SK-N-MC (cell line): Measurements from ENCODE around the gene SMYD3.

Source experiments
- DNase-seq: peaks from one replicate; pipeline ENCODE4 v3.0.0-alpha.2; 2011; ENCODE audit warnings: low read depth, low spot score
- H3K27ac ChIP-seq: fragments of 200-600 bp; sonication (generic); 2 replicates; pipeline ENCODE4 v1.5.1; 2016; ENCODE audit warnings: mixed run types
- H3K36me3 ChIP-seq: fragments of 200-600 bp; sonication (generic); 2 replicates; pipeline ENCODE4 v1.6.1; 2017; ENCODE audit warnings: antibody characterized with exemption, low read length, mixed read lengths; ENCODE audit not compliant: insufficient read depth
- H3K4me3 ChIP-seq: fragments of 200-600 bp; sonication (generic); 2 replicates; pipeline ENCODE4 v1.5.1; 2016
- H3K9ac ChIP-seq: fragments of 200-600 bp; sonication (generic); 2 replicates; pipeline ENCODE4 v1.8.0; 2017; ENCODE audit warnings: mixed run types, mixed read lengths; ENCODE audit not compliant: insufficient read length
- H3K9me3 ChIP-seq: fragments of 200-600 bp; sonication (generic); 2 replicates; pipeline ENCODE4 v1.6.1; 2017; ENCODE audit warnings: low read depth, mild to moderate bottlenecking, antibody characterized with exemption, low read length, moderate library complexity, mixed read lengths
- EZH2 ChIP-seq: fragments of 200-600 bp; sonication (generic); IDR thresholded peaks from one replicate; pipeline ENCODE4 v1.6.1; 2017; ENCODE audit warnings: antibody characterized with exemption
- FOXP2 ChIP-seq: optimal IDR thresholded peaks from 2 replicates; pipeline ENCODE3; 2011; ENCODE audit warnings: mild to moderate bottlenecking, moderate library complexity; ENCODE audit not compliant: insufficient read depth; ENCODE audit errors: extremely low read length, control extremely low read depth
- POLR2AphosphoS5 ChIP-seq: IDR thresholded peaks from 2 replicates; pipeline ENCODE4 v1.6.1; 2012; ENCODE audit warnings: mild to moderate bottlenecking, low read depth, low read length, borderline replicate concordance

Gene SMYD3

GRCh38 chr1:246420300-246420699, 86.8 kb downstream of the SMYD3 start:
- no peak overlapping the region for H3K27ac ChIP-seq
- no peaks in the 10 kb centered on the region for H3K36me3 ChIP-seq
- TF ChIP-seq EZH2 (no peak), FOXP2 (no peak), POLR2AphosphoS5 (no peak)
- no peaks in the 10 kb centered on the region for H3K9me3 ChIP-seq
- no peak for DNase-seq
- no peak overlapping the region for H3K4me3 ChIP-seq
- H3K9ac ChIP-seq, result no peak overlapping the region

- TF ChIP-seq FOXP2 (no peak), POLR2AphosphoS5 (no peak), EZH2 (no peak)
- H3K36me3 ChIP-seq, result no peaks in the 10 kb centered on the region
- DNase-seq, result no peak
- H3K9ac ChIP-seq, result no peak overlapping the region
- no peak overlapping the region for H3K4me3 ChIP-seq
- no peak overlapping the region for H3K27ac ChIP-seq
- H3K9me3 ChIP-seq, result no peaks in the 10 kb centered on the region
Measured at GRCh38 chr1:246418565-246419312, 88.3 kb downstream of the SMYD3 start.

GRCh38 chr1:246417813-246418564, 89.1 kb downstream of the SMYD3 start:
- no peaks in the 10 kb centered on the region for H3K36me3 ChIP-seq
- no peak for DNase-seq
- no peak for TF ChIP-seq FOXP2
- no peak for TF ChIP-seq EZH2
- TF ChIP-seq POLR2AphosphoS5, result no peak
- H3K9ac ChIP-seq, result no peak overlapping the region
- H3K9me3 ChIP-seq, result no peaks in the 10 kb centered on the region
- no peak overlapping the region for H3K4me3 ChIP-seq
- no peak overlapping the region for H3K27ac ChIP-seq

GRCh38 chr1:246417152-246417812, 89.8 kb downstream of the SMYD3 start:
- Histone ChIP-seq H3K9me3 (no peaks in the 10 kb centered on the region), H3K4me3 (no peak overlapping the region), H3K27ac (no peak overlapping the region), H3K9ac (no peak overlapping the region), H3K36me3 (no peaks in the 10 kb centered on the region)
- TF ChIP-seq EZH2, result no peak
- no peak for TF ChIP-seq FOXP2
- no peak for TF ChIP-seq POLR2AphosphoS5
- no peak for DNase-seq

- TF ChIP-seq FOXP2 (no peak), POLR2AphosphoS5 (no peak), EZH2 (no peak)
- no peaks in the 10 kb centered on the region for H3K9me3 ChIP-seq
- DNase-seq, result no peak
- H3K27ac ChIP-seq, result no peak overlapping the region
- H3K36me3 ChIP-seq, result no peaks in the 10 kb centered on the region
- no peak overlapping the region for H3K4me3 ChIP-seq
- H3K9ac ChIP-seq, result no peak overlapping the region
Measured at GRCh38 chr1:246416261-246416660, 90.8 kb downstream of the SMYD3 start.

GRCh38 chr1:246415028-246415427, 92.1 kb downstream of the SMYD3 start:
- no peak for DNase-seq
- TF ChIP-seq EZH2, result no peak
- no peak for TF ChIP-seq POLR2AphosphoS5
- TF ChIP-seq FOXP2, result no peak
- no peak overlapping the region for H3K9ac ChIP-seq
- H3K4me3 ChIP-seq, result no peak overlapping the region
- no peaks in the 10 kb centered on the region for H3K36me3 ChIP-seq
- no peaks in the 10 kb centered on the region for H3K9me3 ChIP-seq
- no peak overlapping the region for H3K27ac ChIP-seq

- H3K27ac ChIP-seq, result no peak overlapping the region
- H3K4me3 ChIP-seq, result no peak overlapping the region
- H3K9me3 ChIP-seq, result no peaks in the 10 kb centered on the region
- H3K9ac ChIP-seq, result no peak overlapping the region
- TF ChIP-seq EZH2, result no peak
- DNase-seq, result no peak
- no peaks in the 10 kb centered on the region for H3K36me3 ChIP-seq
Measured at GRCh38 chr1:246413430-246413829, 93.6 kb downstream of the SMYD3 start.

GRCh38 chr1:246404078-246404477, 103.0 kb downstream of the SMYD3 start:
- no peak overlapping the region for H3K27ac ChIP-seq
- H3K9me3 ChIP-seq, result no peaks in the 10 kb centered on the region
- H3K4me3 ChIP-seq, result no peak overlapping the region
- no peak for TF ChIP-seq FOXP2
- TF ChIP-seq POLR2AphosphoS5, result no peak
- TF ChIP-seq EZH2, result no peak
- no peaks in the 10 kb centered on the region for H3K36me3 ChIP-seq
- DNase-seq, result no peak
- no peak overlapping the region for H3K9ac ChIP-seq
